Gastroesophageal sphincter (tissue), 4 donors: ENCODE data around the gene WDR33. TPM values are rescaled to one million over a fixed set of nuclear protein-coding genes. Genes with fewer than 3 reads are reported as not detected.
A peak's percentile ranks its signal among the peaks of the same experiment; 100 is the strongest.

ENCODE experiments used
- ATAC-seq: fragments of 150-250 bp; one replicate; pipeline ENCODE4 v1.9.1; 2016; ENCODE audit warnings: mild to moderate bottlenecking, moderate library complexity
- H3K27ac ChIP-seq, 4 donors: fragments of 200-600 bp; sonication (generic) in 3 of 4; 1 replicate in 3 of 4; 2 replicates in 1 of 4; pipeline ENCODE4 v1.5.1; 2016 to 2019
- H3K27me3 ChIP-seq: fragments of 200-600 bp; sonication (generic); one replicate; pipeline ENCODE4 v1.5.1; 2019
- H3K36me3 ChIP-seq, 2 donors: fragments of 200-600 bp; sonication (generic); one replicate each; pipeline ENCODE4 v1.5.1; 2019; ENCODE audit warnings: control low read depth in 1 of 2
- H3K4me1 ChIP-seq, 3 donors: fragments of 200-600 bp; sonication (generic); 1 replicate in 2 of 3; 2 replicates in 1 of 3; pipeline ENCODE4 v1.5.1; 2016 to 2019; ENCODE audit warnings: control low read depth in 2 of 3
- H3K4me3 ChIP-seq, 2 donors: fragments of 200-600 bp; sonication (generic); one replicate each; pipeline ENCODE4 v1.5.1; 2019; ENCODE audit warnings: mild to moderate bottlenecking in 1 of 2, moderate library complexity in 1 of 2
- H3K9me3 ChIP-seq, 3 donors: fragments of 200-600 bp; sonication (generic); one replicate each; pipeline ENCODE4 v1.5.1; 2017 to 2019; ENCODE audit warnings: control low read depth in 2 of 3
- CTCF ChIP-seq, 4 experiments: fragments of 200-600 bp in 2 of 4; fragments of 450-650 bp in 2 of 4; sonication (generic) in 1 of 4; IDR thresholded peaks; one replicate each; pipeline ENCODE4 v1.5.1; 2017 to 2019; ENCODE audit warnings: antibody characterized with exemption in 4 of 4, mild to moderate bottlenecking in 2 of 4, moderate library complexity in 2 of 4
- EP300 ChIP-seq: sonication (generic); formaldehyde crosslinking; IDR thresholded peaks from one replicate; pipeline ENCODE4 v1.6.1; 2017; ENCODE audit warnings: antibody characterized with exemption, mild to moderate bottlenecking
- POLR2A ChIP-seq, 2 donors: fragments of 450-650 bp; IDR thresholded peaks; one replicate each; pipeline ENCODE4 v1.6.1; 2017; ENCODE audit warnings: antibody characterized with exemption in 2 of 2, mild to moderate bottlenecking in 2 of 2, moderate library complexity in 1 of 2
- POLR2AphosphoS5 ChIP-seq: sonication (generic); formaldehyde crosslinking; IDR thresholded peaks from one replicate; pipeline ENCODE4 v1.6.1; 2017; ENCODE audit warnings: antibody characterized with exemption
- WGBS, 2 donors: methylation state at CpG; one replicate each; pipeline ENCODE4 v1.1.5; 2018; ENCODE audit warnings: low coverage in 1 of 2; 5-methylcytosine and 5-hydroxymethylcytosine counted together
- small RNA-seq, 4 donors: library from RNA; depleted of rRNA; stranded (forward); fragments of <200 nt; gene quantifications; one replicate each; pipeline ENCODE3, GENCODE V24; 2016
- total RNA-seq, 4 donors: library from RNA; depleted of rRNA; stranded (reverse); fragments of >200 nt; gene quantifications; one replicate each; pipeline ENCODE4 v1.1.0, GENCODE V29; 2016

WDR33 gene
- total RNA-seq, 4 donors from 2014 or later, result 34.9 to 64.6 (median 43.2) TPM

DNA sequence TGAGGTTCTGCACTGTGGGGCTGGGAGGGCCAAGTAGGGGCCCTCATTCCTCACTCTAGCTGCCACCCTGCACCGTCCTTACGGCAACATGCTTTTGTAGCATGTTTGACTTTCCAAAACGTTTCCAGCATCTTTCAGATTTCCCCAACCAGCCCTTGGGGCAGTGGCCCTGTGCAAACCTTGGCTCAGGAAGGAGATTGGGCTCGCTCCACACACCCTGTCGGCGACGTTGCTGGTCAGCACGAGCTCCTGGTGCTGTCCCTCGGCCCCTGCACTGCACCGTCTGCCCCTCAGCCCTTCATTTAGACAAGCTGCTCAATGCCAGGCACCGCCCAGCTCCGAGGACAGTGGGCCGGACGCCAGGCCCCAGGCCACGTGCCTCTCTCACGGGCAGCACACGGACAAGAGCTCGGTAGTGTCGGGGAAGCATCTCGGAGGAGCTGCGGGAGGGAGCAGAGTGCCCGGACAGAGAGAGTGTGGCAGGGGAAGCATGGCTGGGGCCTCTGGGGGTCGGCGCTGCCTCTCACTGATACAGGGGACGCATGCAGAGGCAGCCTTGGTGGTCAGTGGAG is 158.1 kb downstream of the WDR33 start:
- WGBS, 2 donors, result 25 to 44% methylated on average over 3 to 4 of the region's 25 CpGs
- no peak overlapping the region for H3K4me3 ChIP-seq
- peaks cover 0 to 62% of the 10 kb centered on the region in 2 donors for H3K36me3 ChIP-seq
- H3K9me3 ChIP-seq, result no peaks in the 10 kb centered on the region
- no peak for ATAC-seq
- peaks cover 13 to 99% (median 71%) of the 10 kb centered on the region in 3 donors for H3K4me1 ChIP-seq
- H3K27me3 ChIP-seq, result no peaks in the 10 kb centered on the region
- no peak for TF ChIP-seq EP300
- no peak for TF ChIP-seq POLR2AphosphoS5
- no peak for TF ChIP-seq CTCF (IDR thresholded peaks at IDR 0.05)
- TF ChIP-seq POLR2A (IDR thresholded peaks at IDR 0.05), result no peak
- peak overlapping the region; percentile 70 to 98 (median 84) for H3K27ac ChIP-seq

GRCh38 chr2:127651971-127652550 is 158.9 kb downstream of the WDR33 start:
- peak overlapping the region; percentile 70 to 98 (median 84) for H3K27ac ChIP-seq
- peaks cover 13 to 99% (median 71%) of the 10 kb centered on the region in 3 donors for H3K4me1 ChIP-seq
- H3K36me3 ChIP-seq, result peaks cover 0 to 58% of the 10 kb centered on the region in 2 donors
- peak; percentile 75 for ATAC-seq
- no peaks in the 10 kb centered on the region for H3K27me3 ChIP-seq
- no peaks in the 10 kb centered on the region for H3K9me3 ChIP-seq
- 7 to 28% methylated on average over 2 of the region's 14 CpGs for WGBS, 2 donors
- H3K4me3 ChIP-seq, result no peak overlapping the region
- peak; percentile 90 for TF ChIP-seq POLR2AphosphoS5
- peak; percentile 52 for TF ChIP-seq EP300
- TF ChIP-seq POLR2A (IDR thresholded peaks at IDR 0.05), result no peak
- TF ChIP-seq CTCF (IDR thresholded peaks at IDR 0.05), result no peak

GRCh38 chr2:127651381-127651809 is 159.6 kb downstream of the WDR33 start:
- TF ChIP-seq CTCF (IDR thresholded peaks at IDR 0.05) (no peak), POLR2A (IDR thresholded peaks at IDR 0.05) (no peak)
- H3K4me3 ChIP-seq, result no peak overlapping the region
- WGBS, 2 donors, result 80% methylated on average over 2 of the region's 29 CpGs; no CpG with 5 or more reads in 1 of the 2 donors
- ATAC-seq, result no peak
- H3K27ac ChIP-seq, result peak overlapping the region; percentile 37 to 98 (median 84)
- no peaks in the 10 kb centered on the region for H3K9me3 ChIP-seq
- peaks cover 0 to 54% of the 10 kb centered on the region in 2 donors for H3K36me3 ChIP-seq
- no peaks in the 10 kb centered on the region for H3K27me3 ChIP-seq
- peaks cover 13 to 99% (median 71%) of the 10 kb centered on the region in 3 donors for H3K4me1 ChIP-seq

Small RNA genes within 50 kb of the gene (small RNA-seq; reads per million reads assigned to genes)
- gene RF00017 (0 reads per million in 4 donors), gene RF00019 (0 reads per million in 4 donors), gene RNU6-395P (0 reads per million in 4 donors), gene RNY4P7 (0.49 to 17.2 (median 2.3) reads per million in 4 donors)

Other genes starting within 250 kb of the WDR33 start
- under 1 TPM in 1 of 4 donors, not detected in 3; 0.35 TPM for gene GPR17, start 165.0 kb downstream of the WDR33 start, total RNA-seq
- gene LIMS2, start 135.6 kb downstream of the WDR33 start, total RNA-seq, result 100 to 1,000 TPM in 3 of 4 donors, 10 to 100 TPM in 1; 81.4 to 275 (median 124) TPM
- gene SFT2D3, start 109.7 kb downstream of the WDR33 start, total RNA-seq, result 10 to 100 TPM in 2 of 4 donors, 1 to 10 TPM in 2; 7.2 to 15.2 (median 10.3) TPM
- 10 to 100 TPM; 12.9 to 18.4 (median 15.3) TPM for gene POLR2D, start 47.0 kb upstream of the WDR33 start, total RNA-seq
- 10 to 100 TPM; 12.4 to 15.0 (median 14.1) TPM for gene AMMECR1L, start 74.8 kb upstream of the WDR33 start, total RNA-seq
- gene SAP130, start 216.9 kb upstream of the WDR33 start, total RNA-seq, result 10 to 100 TPM in 2 of 4 donors, 1 to 10 TPM in 2; 6.9 to 13.4 (median 9.7) TPM